ENCODE data around the gene TFEB. TPM values are rescaled to one million over a fixed set of nuclear protein-coding genes. Genes with fewer than 3 reads are reported as not detected.

Gene TFEB
- total and polyA plus RNA-seq, 4 donors: 1.1 to 6.2 (median 3.8) TPM

DNA sequence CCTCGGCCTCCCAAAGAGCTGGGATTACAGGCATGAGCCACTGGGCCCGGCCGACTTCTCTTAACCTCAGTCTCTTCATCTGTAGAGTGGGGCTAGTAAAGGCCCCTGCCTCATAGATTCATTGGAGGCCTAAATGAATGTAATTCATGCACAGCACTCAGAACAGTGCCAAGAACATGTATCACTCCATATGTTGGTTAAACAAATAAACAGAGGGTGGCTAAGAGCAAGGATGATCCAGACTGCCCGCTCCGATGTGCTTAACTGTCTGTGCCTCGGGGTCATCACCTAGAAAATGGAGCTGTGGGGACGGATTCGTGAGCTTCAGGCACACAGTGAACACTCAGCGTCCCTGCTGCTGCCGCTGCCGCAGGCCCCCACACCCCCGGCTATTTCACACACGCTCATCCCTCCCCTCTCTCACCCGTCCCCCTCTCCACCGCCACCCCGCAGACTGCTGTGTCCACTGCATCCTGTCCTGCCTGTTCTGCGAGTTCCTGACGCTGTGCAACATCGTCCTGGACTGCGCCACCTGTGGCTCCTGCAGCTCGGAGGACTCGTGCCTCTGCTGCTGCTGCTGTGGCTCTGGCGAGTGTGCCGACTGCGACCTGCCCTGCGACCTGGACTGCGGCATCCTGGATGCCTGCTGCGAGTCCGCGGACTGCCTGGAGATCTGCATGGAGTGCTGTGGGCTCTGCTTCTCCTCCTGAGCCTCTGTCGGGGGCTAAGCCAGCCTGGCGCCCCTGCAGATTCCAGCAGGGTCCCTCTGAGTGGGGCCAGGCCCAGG, 82.3 kb downstream of the TFEB start:
- Histone ChIP-seq H3K4me3 (ENCODE audit: low read depth in 1 of 3, low read length in 3 of 3) (no peak overlapping the region), H3K36me3 (ENCODE audit: control insufficient read depth in 4 of 4, insufficient read depth in 3 of 4, low read depth in 1 of 4, low read length in 3 of 4) (no peaks in the 10 kb centered on the region), H3K27ac (ENCODE audit: low read depth in 1 of 2, low read length in 2 of 2) (no peak overlapping the region), H3K9ac (ENCODE audit: low read depth in 1 of 2, low read length in 2 of 2) (no peak overlapping the region), H3K27me3 (ENCODE audit: control insufficient read depth in 4 of 4, insufficient read depth in 4 of 4, low read length in 3 of 4) (no peaks in the 10 kb centered on the region), H3K4me1 (ENCODE audit: control insufficient read depth in 4 of 4, insufficient read depth in 4 of 4, low read length in 3 of 4) (no peaks in the 10 kb centered on the region), H3K9me3 (ENCODE audit: control insufficient read depth in 4 of 4, low read length in 3 of 4) (no peaks in the 10 kb centered on the region)
- no peak for DNase-seq (ENCODE audit: low spot score)
- no peak for TF ChIP-seq FOXA2 (IDR thresholded peaks at IDR 0.05)
- no peak for TF ChIP-seq NR2F2 (IDR thresholded peaks at IDR 0.05)
- TF ChIP-seq RAD21 (IDR thresholded peaks at IDR 0.05): no peak
- TF ChIP-seq, protein P1, sequence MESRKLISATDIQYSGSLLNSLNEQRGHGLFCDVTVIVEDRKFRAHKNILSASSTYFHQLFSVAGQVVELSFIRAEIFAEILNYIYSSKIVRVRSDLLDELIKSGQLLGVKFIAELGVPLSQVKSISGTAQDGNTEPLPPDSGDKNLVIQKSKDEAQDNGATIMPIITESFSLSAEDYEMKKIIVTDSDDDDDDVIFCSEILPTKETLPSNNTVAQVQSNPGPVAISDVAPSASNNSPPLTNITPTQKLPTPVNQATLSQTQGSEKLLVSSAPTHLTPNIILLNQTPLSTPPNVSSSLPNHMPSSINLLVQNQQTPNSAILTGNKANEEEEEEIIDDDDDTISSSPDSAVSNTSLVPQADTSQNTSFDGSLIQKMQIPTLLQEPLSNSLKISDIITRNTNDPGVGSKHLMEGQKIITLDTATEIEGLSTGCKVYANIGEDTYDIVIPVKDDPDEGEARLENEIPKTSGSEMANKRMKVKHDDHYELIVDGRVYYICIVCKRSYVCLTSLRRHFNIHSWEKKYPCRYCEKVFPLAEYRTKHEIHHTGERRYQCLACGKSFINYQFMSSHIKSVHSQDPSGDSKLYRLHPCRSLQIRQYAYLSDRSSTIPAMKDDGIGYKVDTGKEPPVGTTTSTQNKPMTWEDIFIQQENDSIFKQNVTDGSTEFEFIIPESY (IDR thresholded peaks at IDR 0.05): no peak
- no peak for TF ChIP-seq GABPA (IDR thresholded peaks at IDR 0.05 in 1 of 2, conservative IDR thresholded peaks at IDR 0.05 in 1 of 2)
- TF ChIP-seq TAF1 (conservative IDR thresholded peaks at IDR 0.05): no peak
- TF ChIP-seq CTCF (IDR thresholded peaks at IDR 0.05; ENCODE audit: low read depth, low read length, missing input control): no peak
- TF ChIP-seq, protein P2, sequence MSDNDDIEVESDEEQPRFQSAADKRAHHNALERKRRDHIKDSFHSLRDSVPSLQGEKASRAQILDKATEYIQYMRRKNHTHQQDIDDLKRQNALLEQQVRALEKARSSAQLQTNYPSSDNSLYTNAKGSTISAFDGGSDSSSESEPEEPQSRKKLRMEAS (IDR thresholded peaks at IDR 0.05): no peak
- no peak for TF ChIP-seq HNF4G (IDR thresholded peaks at IDR 0.05)
- no peak for TF ChIP-seq FOXA1 (IDR thresholded peaks at IDR 0.05)
- no peak for TF ChIP-seq SP1 (IDR thresholded peaks at IDR 0.05)
- no peak for TF ChIP-seq YY1 (IDR thresholded peaks at IDR 0.05)
- TF ChIP-seq RXRA (IDR thresholded peaks at IDR 0.05): no peak
- TF ChIP-seq, protein P3, sequence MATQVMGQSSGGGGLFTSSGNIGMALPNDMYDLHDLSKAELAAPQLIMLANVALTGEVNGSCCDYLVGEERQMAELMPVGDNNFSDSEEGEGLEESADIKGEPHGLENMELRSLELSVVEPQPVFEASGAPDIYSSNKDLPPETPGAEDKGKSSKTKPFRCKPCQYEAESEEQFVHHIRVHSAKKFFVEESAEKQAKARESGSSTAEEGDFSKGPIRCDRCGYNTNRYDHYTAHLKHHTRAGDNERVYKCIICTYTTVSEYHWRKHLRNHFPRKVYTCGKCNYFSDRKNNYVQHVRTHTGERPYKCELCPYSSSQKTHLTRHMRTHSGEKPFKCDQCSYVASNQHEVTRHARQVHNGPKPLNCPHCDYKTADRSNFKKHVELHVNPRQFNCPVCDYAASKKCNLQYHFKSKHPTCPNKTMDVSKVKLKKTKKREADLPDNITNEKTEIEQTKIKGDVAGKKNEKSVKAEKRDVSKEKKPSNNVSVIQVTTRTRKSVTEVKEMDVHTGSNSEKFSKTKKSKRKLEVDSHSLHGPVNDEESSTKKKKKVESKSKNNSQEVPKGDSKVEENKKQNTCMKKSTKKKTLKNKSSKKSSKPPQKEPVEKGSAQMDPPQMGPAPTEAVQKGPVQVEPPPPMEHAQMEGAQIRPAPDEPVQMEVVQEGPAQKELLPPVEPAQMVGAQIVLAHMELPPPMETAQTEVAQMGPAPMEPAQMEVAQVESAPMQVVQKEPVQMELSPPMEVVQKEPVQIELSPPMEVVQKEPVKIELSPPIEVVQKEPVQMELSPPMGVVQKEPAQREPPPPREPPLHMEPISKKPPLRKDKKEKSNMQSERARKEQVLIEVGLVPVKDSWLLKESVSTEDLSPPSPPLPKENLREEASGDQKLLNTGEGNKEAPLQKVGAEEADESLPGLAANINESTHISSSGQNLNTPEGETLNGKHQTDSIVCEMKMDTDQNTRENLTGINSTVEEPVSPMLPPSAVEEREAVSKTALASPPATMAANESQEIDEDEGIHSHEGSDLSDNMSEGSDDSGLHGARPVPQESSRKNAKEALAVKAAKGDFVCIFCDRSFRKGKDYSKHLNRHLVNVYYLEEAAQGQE (IDR thresholded peaks at IDR 0.05): no peak
- no peak for TF ChIP-seq EGR1 (IDR thresholded peaks at IDR 0.05; ENCODE audit: low read depth in 2 of 2)
- WGBS: 82% methylated on average over 32 of the region's 32 CpGs

Measured in liver (tissue), 9 donors.